ENCODE data around the gene B4GALT3. TPM values are rescaled to one million over a fixed set of nuclear protein-coding genes. Genes with fewer than 3 reads are reported as not detected.

B4GALT3 gene
- total RNA-seq, 1 donor from 2014 or later, result 23.0 TPM

GRCh38 chr1:161130266-161130665, 47.0 kb downstream of the B4GALT3 start:
- TF ChIP-seq, protein P1, sequence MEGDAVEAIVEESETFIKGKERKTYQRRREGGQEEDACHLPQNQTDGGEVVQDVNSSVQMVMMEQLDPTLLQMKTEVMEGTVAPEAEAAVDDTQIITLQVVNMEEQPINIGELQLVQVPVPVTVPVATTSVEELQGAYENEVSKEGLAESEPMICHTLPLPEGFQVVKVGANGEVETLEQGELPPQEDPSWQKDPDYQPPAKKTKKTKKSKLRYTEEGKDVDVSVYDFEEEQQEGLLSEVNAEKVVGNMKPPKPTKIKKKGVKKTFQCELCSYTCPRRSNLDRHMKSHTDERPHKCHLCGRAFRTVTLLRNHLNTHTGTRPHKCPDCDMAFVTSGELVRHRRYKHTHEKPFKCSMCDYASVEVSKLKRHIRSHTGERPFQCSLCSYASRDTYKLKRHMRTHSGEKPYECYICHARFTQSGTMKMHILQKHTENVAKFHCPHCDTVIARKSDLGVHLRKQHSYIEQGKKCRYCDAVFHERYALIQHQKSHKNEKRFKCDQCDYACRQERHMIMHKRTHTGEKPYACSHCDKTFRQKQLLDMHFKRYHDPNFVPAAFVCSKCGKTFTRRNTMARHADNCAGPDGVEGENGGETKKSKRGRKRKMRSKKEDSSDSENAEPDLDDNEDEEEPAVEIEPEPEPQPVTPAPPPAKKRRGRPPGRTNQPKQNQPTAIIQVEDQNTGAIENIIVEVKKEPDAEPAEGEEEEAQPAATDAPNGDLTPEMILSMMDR (IDR thresholded peaks at IDR 0.05), result no peak
- Mint-ChIP-seq H3K27ac (ENCODE audit: unreplicated experiment) (peak overlapping the region; percentile 6), H3K27me3 (ENCODE audit: low read depth) (no peaks in the 10 kb centered on the region), H3K9me3 (ENCODE audit: low read depth) (no peaks in the 10 kb centered on the region), H3K4me1 (ENCODE audit: low read depth) (peaks cover 36% of the 10 kb centered on the region), H3K4me3 (ENCODE audit: unreplicated experiment) (no peak overlapping the region), H3K36me3 (ENCODE audit: low read depth) (peaks cover 19% of the 10 kb centered on the region)
- no peak for DNase-seq (ENCODE audit: low spot score)

DNA sequence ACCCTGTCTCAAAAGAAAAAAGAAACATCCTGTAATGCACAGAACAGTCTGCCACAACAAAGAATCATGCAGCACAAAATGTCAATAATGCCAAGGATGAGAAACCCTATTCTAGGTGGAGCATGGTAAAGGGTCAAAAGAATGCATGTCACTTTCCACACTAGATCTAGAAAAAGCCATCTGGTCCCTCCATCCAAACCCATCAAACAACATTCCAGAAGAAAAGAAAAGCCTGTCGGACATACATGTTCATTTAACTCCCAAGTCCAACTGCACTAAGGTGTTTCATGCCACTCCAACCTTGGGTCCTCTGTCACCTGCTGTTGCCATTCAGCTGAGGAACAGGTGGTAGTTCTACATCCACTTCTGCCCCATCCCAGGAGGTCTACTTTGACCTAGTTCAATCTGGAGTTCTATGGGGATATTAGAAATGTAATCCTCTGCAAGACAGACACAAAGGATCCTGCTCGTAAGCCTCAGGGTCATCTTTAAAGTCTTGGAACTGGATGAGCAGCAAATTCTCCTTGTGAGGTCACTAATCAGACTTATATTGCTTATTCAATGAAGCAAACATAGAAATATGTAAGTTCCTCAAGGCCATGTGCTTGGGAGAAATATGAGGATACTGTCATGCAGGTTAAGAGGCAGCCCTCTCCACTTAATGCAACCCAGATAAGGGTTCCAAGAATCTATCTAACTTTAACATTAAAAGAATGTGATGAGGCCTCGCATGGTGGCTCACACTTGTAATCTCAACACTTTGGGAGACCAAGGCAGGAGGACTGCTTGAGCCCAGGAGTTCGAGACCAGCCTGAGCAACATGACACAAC, 48.5 kb downstream of the B4GALT3 start:
- no peak for DNase-seq (ENCODE audit: low spot score)
- peaks cover 22% of the 10 kb centered on the region for H3K36me3 Mint-ChIP-seq (ENCODE audit: low read depth)
- H3K27ac Mint-ChIP-seq (ENCODE audit: unreplicated experiment), result no peak overlapping the region
- TF ChIP-seq, protein P1 (IDR thresholded peaks at IDR 0.05), result no peak
- peaks cover 36% of the 10 kb centered on the region for H3K4me1 Mint-ChIP-seq (ENCODE audit: low read depth)
- H3K9me3 Mint-ChIP-seq (ENCODE audit: low read depth), result no peaks in the 10 kb centered on the region
- H3K4me3 Mint-ChIP-seq (ENCODE audit: unreplicated experiment), result no peak overlapping the region
- H3K27me3 Mint-ChIP-seq (ENCODE audit: low read depth), result no peaks in the 10 kb centered on the region

DNA sequence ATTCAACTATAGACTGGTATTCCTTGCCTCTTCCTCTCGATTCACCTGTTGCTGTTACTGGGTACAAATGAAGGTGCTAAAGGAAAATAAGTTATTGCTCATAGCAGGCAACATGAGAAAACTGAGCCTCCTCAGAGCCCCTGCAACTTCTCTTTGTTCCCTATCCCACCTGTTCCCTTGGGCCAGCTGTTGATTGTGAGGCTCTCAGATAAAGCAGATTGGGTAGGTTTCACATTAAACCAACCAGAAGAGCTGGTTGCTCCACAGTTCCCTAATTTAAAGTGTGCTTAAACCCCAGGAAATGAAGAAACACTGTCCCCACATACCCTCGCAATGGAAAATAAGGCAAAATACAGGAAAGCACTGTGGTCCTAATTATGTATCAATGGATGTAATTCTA, 49.7 kb downstream of the B4GALT3 start:
- H3K9me3 Mint-ChIP-seq (ENCODE audit: low read depth), result no peaks in the 10 kb centered on the region
- H3K36me3 Mint-ChIP-seq (ENCODE audit: low read depth), result peaks cover 32% of the 10 kb centered on the region
- TF ChIP-seq, protein P1 (IDR thresholded peaks at IDR 0.05), result no peak
- no peak for DNase-seq (ENCODE audit: low spot score)
- no peaks in the 10 kb centered on the region for H3K27me3 Mint-ChIP-seq (ENCODE audit: low read depth)
- H3K27ac Mint-ChIP-seq (ENCODE audit: unreplicated experiment), result no peak overlapping the region
- H3K4me3 Mint-ChIP-seq (ENCODE audit: unreplicated experiment), result no peak overlapping the region
- peaks cover 36% of the 10 kb centered on the region for H3K4me1 Mint-ChIP-seq (ENCODE audit: low read depth)

GRCh38 chr1:161122967-161123366, 54.3 kb downstream of the B4GALT3 start:
- no peaks in the 10 kb centered on the region for H3K9me3 Mint-ChIP-seq (ENCODE audit: low read depth)
- H3K4me1 Mint-ChIP-seq (ENCODE audit: low read depth), result peaks cover 30% of the 10 kb centered on the region
- H3K36me3 Mint-ChIP-seq (ENCODE audit: low read depth), result peaks cover 43% of the 10 kb centered on the region
- no peaks in the 10 kb centered on the region for H3K27me3 Mint-ChIP-seq (ENCODE audit: low read depth)
- DNase-seq (ENCODE audit: low spot score), result no peak
- H3K27ac Mint-ChIP-seq (ENCODE audit: unreplicated experiment), result peak overlapping the region; percentile 65
- no peak overlapping the region for H3K4me3 Mint-ChIP-seq (ENCODE audit: unreplicated experiment)
- TF ChIP-seq, protein P1 (IDR thresholded peaks at IDR 0.05), result no peak

- no peaks in the 10 kb centered on the region for H3K27me3 Mint-ChIP-seq (ENCODE audit: low read depth)
- no peaks in the 10 kb centered on the region for H3K9me3 Mint-ChIP-seq (ENCODE audit: low read depth)
- peaks cover 30% of the 10 kb centered on the region for H3K4me1 Mint-ChIP-seq (ENCODE audit: low read depth)
- TF ChIP-seq, protein P1 (IDR thresholded peaks at IDR 0.05), result no peak
- H3K36me3 Mint-ChIP-seq (ENCODE audit: low read depth), result peaks cover 36% of the 10 kb centered on the region
- no peak overlapping the region for H3K4me3 Mint-ChIP-seq (ENCODE audit: unreplicated experiment)
- no peak for DNase-seq (ENCODE audit: low spot score)
- H3K27ac Mint-ChIP-seq (ENCODE audit: unreplicated experiment), result no peak overlapping the region
Measured at GRCh38 chr1:161121834-161122233, 55.5 kb downstream of the B4GALT3 start.

Small RNA genes within 50 kb of the gene (microRNA-seq; reads per million reads assigned to microRNA genes)
- not detected for gene MIR5187 (ENCODE audit: borderline number of aligned reads)

Other genes starting within 250 kb of the B4GALT3 start
- not detected in 3 replicates for gene ITLN2, start 222.7 kb downstream of the B4GALT3 start, total RNA-seq
- gene F11R, start 156.4 kb downstream of the B4GALT3 start, total RNA-seq, result 0.54 to 0.90 TPM (median 0.68 TPM) in 3 replicates
- 0.70 TPM in 1 of 3 replicates, not detected in the others for gene TSTD1, start 138.5 kb downstream of the B4GALT3 start, total RNA-seq
- 34.3 to 44.6 TPM (median 35.3 TPM) in 3 replicates for gene USF1, start 131.5 kb downstream of the B4GALT3 start, total RNA-seq
- gene ARHGAP30, start 107.6 kb downstream of the B4GALT3 start, total RNA-seq, result not detected in 3 replicates
- 0.12 to 0.26 TPM (median 0.12 TPM) in 3 replicates for gene NECTIN4, start 87.9 kb downstream of the B4GALT3 start, total RNA-seq
- 1.1 to 4.4 TPM (median 1.6 TPM) in 3 replicates for gene KLHDC9, start 79.1 kb downstream of the B4GALT3 start, total RNA-seq
- 53.7 to 58.7 TPM (median 57.9 TPM) in 3 replicates for gene PFDN2, start 59.5 kb downstream of the B4GALT3 start, total RNA-seq
- gene NIT1, start 59.4 kb downstream of the B4GALT3 start, total RNA-seq, result 25.3 to 33.1 TPM (median 27.6 TPM) in 3 replicates
- 34.7 to 38.3 TPM (median 36.7 TPM) in 3 replicates for gene DEDD, start 44.8 kb downstream of the B4GALT3 start, total RNA-seq
- 84.2 to 95.6 TPM (median 89.4 TPM) in 3 replicates for gene UFC1, start 23.5 kb downstream of the B4GALT3 start, total RNA-seq
- gene USP21, start 18.0 kb downstream of the B4GALT3 start, total RNA-seq, result 15.7 to 24.8 TPM (median 16.0 TPM) in 3 replicates
- gene PPOX, start 11.1 kb downstream of the B4GALT3 start, total RNA-seq, result 21.6 to 38.8 TPM (median 25.6 TPM) in 3 replicates
- 1.5 to 2.8 TPM (median 2.2 TPM) in 3 replicates for gene ADAMTS4, start 21.5 kb upstream of the B4GALT3 start, total RNA-seq
- 50.6 to 59.2 TPM (median 55.2 TPM) in 3 replicates for gene NDUFS2, start 24.9 kb upstream of the B4GALT3 start, total RNA-seq
- gene FCER1G, start 37.8 kb upstream of the B4GALT3 start, total RNA-seq, result not detected in 3 replicates
- gene APOA2, start 46.1 kb upstream of the B4GALT3 start, total RNA-seq, result not detected in 3 replicates
- gene TOMM40L, start 48.6 kb upstream of the B4GALT3 start, total RNA-seq, result 9.4 to 15.8 TPM (median 10.0 TPM) in 3 replicates
- not detected in 3 replicates for gene NR1I3, start 60.7 kb upstream of the B4GALT3 start, total RNA-seq
- 0.23 to 0.35 TPM in 2 of 3 replicates, not detected in the other for gene PCP4L1, start 81.2 kb upstream of the B4GALT3 start, total RNA-seq
- gene MPZ, start 132.5 kb upstream of the B4GALT3 start, total RNA-seq, result 0.31 to 0.45 TPM (median 0.41 TPM) in 3 replicates
- gene SDHC, start 136.9 kb upstream of the B4GALT3 start, total RNA-seq, result 128 to 144 TPM (median 131 TPM) in 3 replicates
- gene CFAP126, start 190.4 kb upstream of the B4GALT3 start, total RNA-seq, result not detected in 3 replicates

All from chondrocyte (in vitro differentiated cells).